Measurements from ENCODE around the gene MUC5AC. TPM values are rescaled to one million over a fixed set of nuclear protein-coding genes. Genes with fewer than 3 reads are reported as not detected.

MUC5AC gene
- polyA plus RNA-seq, 1 donor (not counting 4 experiments of a cell fraction or from before 2014, with no cell fraction given) = not detected

DNA sequence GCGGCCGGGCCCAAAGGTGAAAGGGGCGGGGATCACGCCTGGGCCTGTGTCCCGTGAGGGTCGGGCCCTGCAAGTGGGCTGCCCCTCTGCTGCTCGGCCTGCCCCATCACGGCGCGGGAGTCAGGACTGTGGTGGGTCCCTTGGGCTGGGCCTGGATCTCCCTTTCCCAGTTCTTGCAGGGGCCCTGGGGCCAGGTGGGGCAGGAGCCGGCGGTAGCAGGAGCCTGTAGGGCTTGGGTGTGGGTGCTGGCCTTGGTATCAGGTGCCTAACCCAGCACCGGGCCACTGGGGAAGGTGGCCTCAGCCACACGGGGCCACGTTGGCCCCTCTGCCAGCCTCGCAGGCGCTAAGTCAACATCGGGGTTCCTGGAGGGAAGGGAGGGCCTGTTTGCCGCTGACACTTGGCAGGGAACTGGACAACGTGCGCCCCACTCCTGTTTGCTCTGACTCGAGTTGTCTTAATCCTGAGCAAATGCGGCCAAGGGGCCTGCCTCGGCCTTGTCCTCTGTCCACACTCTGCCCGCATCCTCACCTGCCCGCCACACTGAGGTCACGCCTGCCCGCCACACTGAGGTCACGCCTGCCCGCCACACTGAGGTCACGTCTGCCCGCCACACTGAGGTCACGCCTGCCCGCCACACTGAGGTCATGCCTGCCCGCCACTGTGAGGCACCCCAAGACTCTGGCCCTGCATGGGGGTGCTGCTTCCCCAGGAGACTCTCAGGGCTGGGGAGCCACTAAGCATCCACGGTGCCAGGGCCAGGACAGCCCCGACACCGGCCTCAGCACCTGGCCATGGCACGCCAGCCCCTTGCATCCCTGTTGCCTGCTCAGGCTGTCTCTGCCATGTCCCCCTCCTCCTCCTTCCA lies 50.9 kb downstream of the MUC5AC start:
- FAIRE-seq (no peak), DNase-seq (ENCODE audit: low read depth, low spot score) (no peak)
- Histone ChIP-seq H3K4me2 (ENCODE audit: control insufficient read depth, extremely low read depth, insufficient read depth, low read depth, low read length) (no peak overlapping the region), H2AFZ (ENCODE audit: control insufficient read depth, low read length) (no peak overlapping the region), H4K20me1 (ENCODE audit: control insufficient read depth, extremely low read depth, insufficient read depth, low read length) (no peaks in the 10 kb centered on the region), H3K36me3 (ENCODE audit: control insufficient read depth in 2 of 2, extremely low read depth in 1 of 2, insufficient read depth in 2 of 2, low read length in 2 of 2) (no peaks in the 10 kb centered on the region), H3K27me3 (ENCODE audit: control insufficient read depth, extremely low read depth, insufficient read depth, low read length) (no peaks in the 10 kb centered on the region), H3K9ac (ENCODE audit: control insufficient read depth, extremely low read depth, insufficient read depth, low read length) (no peak overlapping the region), H3K4me3 (ENCODE audit: control insufficient read depth in 2 of 3, extremely low read depth in 1 of 3, insufficient read depth in 2 of 3, low read depth in 1 of 3, low read length in 3 of 3) (no peak overlapping the region), H3K4me1 (ENCODE audit: control insufficient read depth, extremely low read depth, insufficient read depth, low read length) (no peaks in the 10 kb centered on the region), H3K9me1 (ENCODE audit: control insufficient read depth, extremely low read depth, insufficient read depth, low read length) (no peaks in the 10 kb centered on the region), H3K9me3 (ENCODE audit: control insufficient read depth, low read depth, low read length) (no peaks in the 10 kb centered on the region), H3K79me2 (ENCODE audit: control insufficient read depth, insufficient read depth, low read length) (no peaks in the 10 kb centered on the region), H3K27ac (ENCODE audit: control insufficient read depth, insufficient read depth, low read length) (no peak overlapping the region)
- TF ChIP-seq, protein P1, sequence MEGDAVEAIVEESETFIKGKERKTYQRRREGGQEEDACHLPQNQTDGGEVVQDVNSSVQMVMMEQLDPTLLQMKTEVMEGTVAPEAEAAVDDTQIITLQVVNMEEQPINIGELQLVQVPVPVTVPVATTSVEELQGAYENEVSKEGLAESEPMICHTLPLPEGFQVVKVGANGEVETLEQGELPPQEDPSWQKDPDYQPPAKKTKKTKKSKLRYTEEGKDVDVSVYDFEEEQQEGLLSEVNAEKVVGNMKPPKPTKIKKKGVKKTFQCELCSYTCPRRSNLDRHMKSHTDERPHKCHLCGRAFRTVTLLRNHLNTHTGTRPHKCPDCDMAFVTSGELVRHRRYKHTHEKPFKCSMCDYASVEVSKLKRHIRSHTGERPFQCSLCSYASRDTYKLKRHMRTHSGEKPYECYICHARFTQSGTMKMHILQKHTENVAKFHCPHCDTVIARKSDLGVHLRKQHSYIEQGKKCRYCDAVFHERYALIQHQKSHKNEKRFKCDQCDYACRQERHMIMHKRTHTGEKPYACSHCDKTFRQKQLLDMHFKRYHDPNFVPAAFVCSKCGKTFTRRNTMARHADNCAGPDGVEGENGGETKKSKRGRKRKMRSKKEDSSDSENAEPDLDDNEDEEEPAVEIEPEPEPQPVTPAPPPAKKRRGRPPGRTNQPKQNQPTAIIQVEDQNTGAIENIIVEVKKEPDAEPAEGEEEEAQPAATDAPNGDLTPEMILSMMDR (optimal IDR thresholded peaks at IDR 0.05 in 1 of 3, IDR thresholded peaks at IDR 0.05 in 1 of 3, conservative IDR thresholded peaks at IDR 0.05 in 1 of 3; ENCODE audit: extremely low read depth in 1 of 3, insufficient read depth in 2 of 3, low read length in 3 of 3) = no peak
- no peak for TF ChIP-seq EZH2 (IDR thresholded peaks at IDR 0.05; ENCODE audit: low read length)
- dilution Hi-C loops (cut with MboI; ENCODE audit: extremely low pct_ligation_motif_present, low sequenced_read_pairs) = no loop called here

DNA sequence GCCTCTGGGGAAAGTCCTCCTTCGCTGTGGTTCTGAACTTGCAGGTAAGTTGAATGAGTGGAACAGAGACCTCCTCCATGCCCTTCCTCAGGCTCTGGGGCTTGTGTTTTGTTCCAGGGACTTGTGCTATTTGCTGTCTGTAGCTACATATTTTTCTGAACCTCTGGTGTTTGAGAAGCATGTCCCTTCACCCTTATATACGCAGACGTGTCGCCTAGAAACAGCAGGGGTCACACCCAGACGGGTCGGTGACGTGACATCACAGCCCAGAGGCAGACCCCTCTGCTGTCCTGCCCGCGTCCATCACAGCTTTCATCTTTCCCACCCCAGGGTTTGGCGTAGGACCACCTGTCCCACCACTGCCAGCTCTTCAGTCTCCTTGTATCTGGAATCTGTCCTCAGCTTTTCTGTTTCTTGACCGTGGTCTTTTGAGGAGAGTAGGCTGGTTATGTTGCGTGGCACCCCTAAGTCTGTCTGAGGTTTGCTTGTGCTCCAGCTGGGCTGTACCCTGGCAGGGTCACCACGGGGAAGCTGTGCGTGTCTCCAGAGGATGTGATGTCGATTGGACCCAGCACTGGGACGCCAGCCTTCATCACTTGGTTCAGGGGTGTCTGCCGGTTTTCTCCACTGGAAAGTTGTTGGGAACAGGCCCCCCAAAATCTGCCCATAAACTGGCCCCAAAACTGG lies 51.8 kb downstream of the MUC5AC start:
- Histone ChIP-seq H3K9me1 (ENCODE audit: control insufficient read depth, extremely low read depth, insufficient read depth, low read length) (no peaks in the 10 kb centered on the region), H2AFZ (ENCODE audit: control insufficient read depth, low read length) (no peak overlapping the region), H3K79me2 (ENCODE audit: control insufficient read depth, insufficient read depth, low read length) (no peaks in the 10 kb centered on the region), H3K27me3 (ENCODE audit: control insufficient read depth, extremely low read depth, insufficient read depth, low read length) (no peaks in the 10 kb centered on the region), H3K4me1 (ENCODE audit: control insufficient read depth, extremely low read depth, insufficient read depth, low read length) (no peaks in the 10 kb centered on the region), H3K9me3 (ENCODE audit: control insufficient read depth, low read depth, low read length) (no peaks in the 10 kb centered on the region), H4K20me1 (ENCODE audit: control insufficient read depth, extremely low read depth, insufficient read depth, low read length) (no peaks in the 10 kb centered on the region), H3K36me3 (ENCODE audit: control insufficient read depth in 2 of 2, extremely low read depth in 1 of 2, insufficient read depth in 2 of 2, low read length in 2 of 2) (no peaks in the 10 kb centered on the region), H3K9ac (ENCODE audit: control insufficient read depth, extremely low read depth, insufficient read depth, low read length) (no peak overlapping the region), H3K27ac (ENCODE audit: control insufficient read depth, insufficient read depth, low read length) (no peak overlapping the region), H3K4me2 (ENCODE audit: control insufficient read depth, extremely low read depth, insufficient read depth, low read depth, low read length) (no peak overlapping the region), H3K4me3 (ENCODE audit: control insufficient read depth in 2 of 3, extremely low read depth in 1 of 3, insufficient read depth in 2 of 3, low read depth in 1 of 3, low read length in 3 of 3) (no peak overlapping the region)
- no peak for FAIRE-seq
- no peak for DNase-seq (ENCODE audit: low read depth, low spot score)
- TF ChIP-seq, protein P1 (optimal IDR thresholded peaks at IDR 0.05 in 1 of 3, IDR thresholded peaks at IDR 0.05 in 1 of 3, conservative IDR thresholded peaks at IDR 0.05 in 1 of 3; ENCODE audit: extremely low read depth in 1 of 3, insufficient read depth in 2 of 3, low read length in 3 of 3) = no peak
- TF ChIP-seq EZH2 (IDR thresholded peaks at IDR 0.05; ENCODE audit: low read length) = no peak
- dilution Hi-C loops (cut with MboI; ENCODE audit: extremely low pct_ligation_motif_present, low sequenced_read_pairs) = no loop called here
